ENCODE results near the gene RWDD1. TPM values are rescaled to one million over a fixed set of nuclear protein-coding genes. Genes with fewer than 3 reads are reported as not detected.

The RWDD1 gene
- 10 to 100 TPM; 40.8 to 79.7 (median 49.7) TPM for total RNA-seq
- 100 to 1,000 TPM in 1 of 2 donors, 10 to 100 TPM in 1; 80.3 to 123 TPM for polyA plus RNA-seq
- long read RNA-seq, donor 1, full-length matches to known transcripts, result 40 of 77 reads
- long read RNA-seq, donor 1, partial matches to known transcripts, result 30 of 77 reads
- long read RNA-seq, donor 1, other reads (novel, unspliced or antisense), result 7 of 77 reads
- long read RNA-seq, donor 2, full-length matches to known transcripts, result 47 of 114 reads
- long read RNA-seq, donor 2, partial matches to known transcripts, result 58 of 114 reads
- long read RNA-seq, donor 2, other reads (novel, unspliced or antisense), result 9 of 114 reads
- long read RNA-seq, donor 3, full-length matches to known transcripts, result 11 of 23 reads
- long read RNA-seq, donor 3, partial matches to known transcripts, result 5 of 23 reads
- long read RNA-seq, donor 3, other reads (novel, unspliced or antisense), result 7 of 23 reads

DNA sequence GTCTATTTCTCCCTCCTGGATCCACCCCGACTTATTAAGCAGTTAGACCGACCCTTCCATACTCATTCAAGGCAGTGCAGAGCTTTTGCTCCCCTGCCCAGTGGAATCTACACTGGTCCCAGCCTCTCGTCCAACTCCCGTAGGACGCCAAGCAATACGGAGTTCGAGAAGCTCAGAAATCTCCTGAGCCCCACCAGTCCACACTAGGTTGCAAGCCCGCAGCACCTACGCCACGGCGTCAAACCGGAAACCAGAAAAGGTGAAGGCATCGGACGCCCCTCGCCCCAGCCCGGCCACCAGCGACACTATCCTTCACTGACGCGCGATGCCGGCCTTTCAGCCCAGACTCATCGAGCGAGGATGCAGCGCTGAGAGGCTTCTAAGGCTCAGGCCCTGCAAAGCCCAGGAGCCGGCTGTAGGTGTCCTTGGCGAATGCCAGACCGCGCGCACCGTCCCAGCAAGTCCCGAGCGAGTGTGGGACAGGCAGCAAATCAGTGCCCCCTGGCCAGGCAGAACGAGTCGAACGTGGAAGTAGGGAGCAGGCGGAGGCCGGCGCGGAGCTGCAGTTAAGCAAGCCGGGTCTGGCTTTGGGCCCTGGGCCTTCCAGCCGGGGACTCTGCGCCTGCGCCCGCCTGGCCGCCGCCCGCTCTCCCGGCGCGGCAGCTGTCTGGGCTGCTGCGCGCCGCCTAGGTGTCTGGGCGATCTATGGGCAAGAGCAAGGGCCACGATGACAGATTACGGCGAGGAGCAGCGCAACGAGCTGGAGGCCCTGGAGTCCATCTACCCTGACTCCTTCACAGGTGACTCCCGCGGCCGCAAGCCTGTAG, at the start of gene RWDD1:
RWDD1 (plus strand) TSS at position 649 of the 827 bp plus-strand sequence; CDS start at position 728, 79 bp downstream.
- Histone ChIP-seq H3K36me3 (peaks cover 0 to 20% (median 0%) of the 10 kb centered on the region in 9 donors), H3K27me3 (no peaks in the 10 kb centered on the region), H3K4me3 (peak within 1 kb of the TSS; percentile 66 to 95 (median 76)), H3K9me3 (no peaks in the 10 kb centered on the region), H3K27ac (peak within 1 kb of the TSS; percentile 55 to 96 (median 90)), H3K4me1 (peaks cover 2 to 49% (median 32%) of the 10 kb centered on the region in 9 donors)
- 0% methylated on average over 60 to 62 of the region's 62 CpGs for WGBS, 2 donors
- peak; percentile 98 to 99 (median 98) for ATAC-seq
- peak in 4 of 9 donors; percentile 4 to 17 (median 12) for TF ChIP-seq CTCF (IDR thresholded peaks at IDR 0.05)
- intact Hi-C loops (cut with DNase I), result loop anchor here in 2 of 10 donors (5.0 to 10.0 kb wide), 2 partner anchors 94 to 289 kb away; partner anchors contain the start of gene ZUP1 (in 1 of the 2)
- DNase-seq, result peak; percentile 99

GRCh38 chr6:116522896-116523295, 48.4 kb upstream of the RWDD1 start:
- H3K4me1 ChIP-seq, result peaks cover 0 to 39% (median 8%) of the 10 kb centered on the region in 9 donors
- no peaks in the 10 kb centered on the region for H3K27me3 ChIP-seq
- no peak for ATAC-seq

GRCh38 chr6:116524236-116524635, 47.1 kb upstream of the RWDD1 start:
- DNase-seq (no peak), ATAC-seq (no peak)
- intact Hi-C loops (cut with DNase I), result no loop called here
- 88 to 94% methylated on average over 2 of the region's 2 CpGs for WGBS, 2 donors
- Histone ChIP-seq H3K4me3 (no peak overlapping the region), H3K36me3 (peaks cover 0 to 8% (median 0%) of the 10 kb centered on the region in 9 donors), H3K27ac (no peak overlapping the region), H3K9me3 (no peaks in the 10 kb centered on the region), H3K27me3 (no peaks in the 10 kb centered on the region), H3K4me1 (peaks cover 0 to 45% (median 9%) of the 10 kb centered on the region in 9 donors)
- no peak for TF ChIP-seq CTCF (IDR thresholded peaks at IDR 0.05)

More at GRCh38 chr6:116522896-116523295, 48.4 kb upstream of the RWDD1 start:
- TF ChIP-seq CTCF (IDR thresholded peaks at IDR 0.05), result no peak
- Histone ChIP-seq H3K9me3 (no peaks in the 10 kb centered on the region), H3K4me3 (no peak overlapping the region), H3K36me3 (peaks cover 0 to 21% (median 0%) of the 10 kb centered on the region in 9 donors), H3K27ac (no peak overlapping the region)
- DNase-seq, result no peak
- 92 to 94% methylated on average over 2 of the region's 2 CpGs for WGBS, 2 donors
- intact Hi-C loops (cut with DNase I), result no loop called here

- ATAC-seq, result no peak
These were observed 43.2 kb upstream of the RWDD1 start for GRCh38 chr6:116528133-116528532.

More at GRCh38 chr6:116528133-116528532, 43.2 kb upstream of the RWDD1 start:
- H3K27ac ChIP-seq, result peak overlapping the region in 3 of 10 donors; percentile 18 to 44 (median 28)
- H3K4me1 ChIP-seq, result peaks cover 0 to 57% (median 15%) of the 10 kb centered on the region in 9 donors
- no peaks in the 10 kb centered on the region for H3K9me3 ChIP-seq
- no peaks in the 10 kb centered on the region for H3K27me3 ChIP-seq
- TF ChIP-seq CTCF (IDR thresholded peaks at IDR 0.05), result no peak
- 82 to 92% methylated on average over 1 of the region's 1 CpG for WGBS, 2 donors
- intact Hi-C loops (cut with DNase I), result loop anchor here in 1 of 10 donors (2.0 kb wide), 1 partner anchor 15 kb away; no protein-coding TSS in a partner anchor
- H3K36me3 ChIP-seq, result no peaks in the 10 kb centered on the region
- DNase-seq, result no peak
- no peak overlapping the region for H3K4me3 ChIP-seq
